GM12891 (cell line): ENCODE data around the gene ALPG.

Experiments used
- PAX5 ChIP-seq: IDR thresholded peaks from 2 replicates; pipeline ENCODE4 v1.6.1; 2011; ENCODE audit warnings: low read length, moderate library complexity, mild to moderate bottlenecking; ENCODE audit not compliant: insufficient read depth, severe bottlenecking
- POLR2A ChIP-seq: IDR thresholded peaks from 2 replicates; pipeline ENCODE4 v1.6.1; 2011; ENCODE audit warnings: low read depth, low read length, control low read depth
- POLR2AphosphoS5 ChIP-seq: IDR thresholded peaks from 2 replicates; pipeline ENCODE4 v1.6.1; 2011; ENCODE audit warnings: low read depth, low read length, control low read depth
- POU2F2 ChIP-seq: IDR thresholded peaks from 2 replicates; pipeline ENCODE4 v1.6.1; 2011; ENCODE audit warnings: low read depth, mild to moderate bottlenecking, control low read depth, low read length, moderate library complexity
- SPI1 ChIP-seq: IDR thresholded peaks from 2 replicates; pipeline ENCODE4 v1.6.1; 2011; ENCODE audit warnings: low read depth, low read length, control low read depth
- TAF1 ChIP-seq: IDR thresholded peaks from 2 replicates; pipeline ENCODE4 v1.6.1; 2011; ENCODE audit warnings: low read depth, low read length, control low read depth

GRCh38 chr2:232459419-232460035 is 52.9 kb downstream of the ALPG start:
- no peak for TF ChIP-seq POLR2A
- no peak for TF ChIP-seq POLR2AphosphoS5
- no peak for TF ChIP-seq SPI1
- TF ChIP-seq TAF1: no peak
- TF ChIP-seq PAX5: no peak
- no peak for TF ChIP-seq POU2F2
